ENCODE data around the gene ASB16. TPM values are rescaled to one million over a fixed set of nuclear protein-coding genes. Genes with fewer than 3 reads are reported as not detected.

ASB16 gene
- total and polyA plus RNA-seq, 9 of the 15 experiments (the other 6 are each of a cell fraction or from before 2014, with no cell fraction given), result 0.03 to 0.07 TPM; not detected in 7

DNA sequence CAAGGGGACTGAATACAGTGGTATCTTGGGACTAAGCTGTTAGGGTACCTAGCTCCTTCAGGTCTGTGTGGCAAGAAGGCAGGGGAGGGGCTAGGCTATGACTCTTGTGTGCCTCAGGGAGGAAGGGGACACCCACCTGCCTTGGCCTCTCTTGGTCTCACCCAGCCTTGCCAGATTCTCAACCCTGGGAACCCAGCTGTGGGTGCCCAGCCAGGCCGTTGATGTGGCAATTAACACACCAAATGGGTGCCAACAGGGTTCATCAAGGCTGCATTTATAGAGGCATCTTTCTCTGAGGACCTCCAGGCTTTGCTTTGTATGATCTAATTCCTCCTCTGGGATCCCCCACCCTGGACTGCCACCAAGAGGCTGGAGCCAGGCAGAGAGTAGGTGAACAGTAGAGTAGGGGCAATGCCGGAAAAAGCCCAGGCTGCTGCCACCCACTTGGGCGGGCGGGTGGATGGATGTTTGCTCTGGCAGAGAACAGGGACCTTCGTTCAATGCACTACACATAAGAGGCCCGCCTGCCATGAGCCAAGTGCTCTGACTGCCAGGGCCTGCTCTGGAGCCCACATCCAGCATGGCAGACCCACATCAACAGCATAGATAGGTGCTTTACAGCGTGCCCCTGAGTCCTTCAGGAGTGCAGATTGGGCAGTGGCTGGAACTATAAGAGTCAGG is 3.2 kb upstream of the ASB16 start:
- no peaks in the 10 kb centered on the region for H3K79me2 ChIP-seq (ENCODE audit: control insufficient read depth, insufficient read depth, low read length)
- ATAC-seq, result no peak
- no peaks in the 10 kb centered on the region for H3K9me3 ChIP-seq (replicated peaks; ENCODE audit: control insufficient read depth, insufficient read depth, low read depth, low read length)
- no TSS peak for BruUV-seq (replicated peaks)
- no peak overlapping the region for H3K27ac ChIP-seq (ENCODE audit: extremely low read depth, low read depth, low read length)
- WGBS (ENCODE audit: insufficient coverage, low coverage, missing lambda C conversion rate), result 75% methylated on average over 7 of the region's 7 CpGs
- intact Hi-C loops (cut with micrococcal nuclease), result loop anchor here (5.0 to 10.0 kb wide), 2 partner anchors 153 to 225 kb away; partner anchors contain the start of genes PPY and TMEM101
- CTCF ChIA-PET (ENCODE audit: low intra/inter-chr PET ratio), result interaction anchor here (0.5 kb wide), 1 partner anchor 26 kb away, joined by 4 read pairs; no protein-coding TSS in a partner anchor
- DNase-seq (ENCODE audit: extremely low read depth in 1 of 4, low spot score in 3 of 4), result no peak
- no peak overlapping the region for H3K4me2 ChIP-seq (ENCODE audit: insufficient read depth, low read length)
- no peaks in the 10 kb centered on the region for H3K27me3 ChIP-seq (ENCODE audit: control insufficient read depth in 2 of 2, insufficient read depth in 2 of 2, low read length in 2 of 2)
- in situ Hi-C loops (cut with MboI), result no loop called here
- H2AFZ ChIP-seq (ENCODE audit: low read depth, low read length), result no peak overlapping the region
- H3K4me3 ChIP-seq, result no peak overlapping the region
- H3K4me1 ChIP-seq (replicated peaks in 1 of 2; ENCODE audit: control insufficient read depth in 2 of 2, insufficient read depth in 2 of 2, low read length in 2 of 2), result peaks cover 13 to 26% of the 10 kb centered on the region in 2 experiments; a peak in 4 of 5 replicates
- no peaks in the 10 kb centered on the region for H4K20me1 ChIP-seq (replicated peaks; ENCODE audit: control insufficient read depth, insufficient read depth, low read length)
- peak overlapping the region in 1 of 2 experiments; percentile 67; a peak in 2 of 4 replicates for H3K9ac ChIP-seq (ENCODE audit: insufficient read depth in 1 of 2, low read depth in 2 of 2, low read length in 2 of 2)
- TF ChIP-seq ZC3H4 (CRISPR knock-in tag; IDR thresholded peaks at IDR 0.05; ENCODE audit: borderline replicate concordance), result no peak
- peak; percentile 35 for TF ChIP-seq POLR2G (IDR thresholded peaks at IDR 0.05; ENCODE audit: low read depth, low read length)
- no peak for FAIRE-seq
- POLR2A ChIA-PET, result interaction anchor here (0.6 to 3.0 kb wide), 9 partner anchors 9 to 286 kb away, joined by 3 to 14 read pairs (median 5); partner anchors contain the start of gene TMUB2
- peaks cover 4% of the 10 kb centered on the region; the same call in 1 of the 3 replicates for H3K36me3 ChIP-seq (ENCODE audit: control insufficient read depth, insufficient read depth, low read length)
- no peaks in the 10 kb centered on the region for H3K9me1 ChIP-seq (ENCODE audit: control insufficient read depth, insufficient read depth, low read length)

- Histone ChIP-seq H3K79me2 (ENCODE audit: control insufficient read depth, insufficient read depth, low read length) (no peaks in the 10 kb centered on the region), H4K20me1 (replicated peaks; ENCODE audit: control insufficient read depth, insufficient read depth, low read length) (no peaks in the 10 kb centered on the region), H3K36me3 (ENCODE audit: control insufficient read depth, insufficient read depth, low read length) (peaks cover 3% of the 10 kb centered on the region; the same call in 1 of the 3 replicates), H2AFZ (ENCODE audit: low read depth, low read length) (no peak overlapping the region), H3K4me2 (ENCODE audit: insufficient read depth, low read length) (no peak overlapping the region), H3K9me3 (replicated peaks; ENCODE audit: control insufficient read depth, insufficient read depth, low read depth, low read length) (no peaks in the 10 kb centered on the region), H3K9me1 (ENCODE audit: control insufficient read depth, insufficient read depth, low read length) (no peaks in the 10 kb centered on the region), H3K9ac (ENCODE audit: insufficient read depth in 1 of 2, low read depth in 2 of 2, low read length in 2 of 2) (peak overlapping the region in 1 of 2 experiments; percentile 53; a peak in 2 of 4 replicates), H3K4me3 (no peak overlapping the region), H3K27me3 (ENCODE audit: control insufficient read depth in 2 of 2, insufficient read depth in 2 of 2, low read length in 2 of 2) (no peaks in the 10 kb centered on the region), H3K4me1 (replicated peaks in 1 of 2; ENCODE audit: control insufficient read depth in 2 of 2, insufficient read depth in 2 of 2, low read length in 2 of 2) (peaks cover 13 to 26% of the 10 kb centered on the region in 2 experiments; a peak in 4 of 5 replicates), H3K27ac (ENCODE audit: extremely low read depth, low read depth, low read length) (no peak overlapping the region)
- FAIRE-seq (no peak), ATAC-seq (no peak), DNase-seq (ENCODE audit: extremely low read depth in 1 of 4, low spot score in 3 of 4) (no peak)
- TF ChIP-seq NCOA1 (IDR thresholded peaks at IDR 0.05; ENCODE audit: low read depth), result no peak
- TF ChIP-seq C11orf30 (IDR thresholded peaks at IDR 0.05; ENCODE audit: low read depth), result no peak
- no peak for TF ChIP-seq ZNF184 (CRISPR knock-in tag; IDR thresholded peaks at IDR 0.05)
- no peak for TF ChIP-seq RFX7 (CRISPR knock-in tag; IDR thresholded peaks at IDR 0.05)
- TF ChIP-seq NCOA2 (IDR thresholded peaks at IDR 0.05; ENCODE audit: partially characterized antibody in 2 of 2), result no peak
- TF ChIP-seq ARID2 (IDR thresholded peaks at IDR 0.05), result no peak
- TF ChIP-seq TOE1 (IDR thresholded peaks at IDR 0.05; ENCODE audit: borderline replicate concordance), result no peak
- TF ChIP-seq TOE1 (CRISPR knock-in tag; IDR thresholded peaks at IDR 0.05; ENCODE audit: borderline replicate concordance, low read depth), result no peak
- TF ChIP-seq TBP (optimal IDR thresholded peaks at IDR 0.05; ENCODE audit: low read depth, low read length), result no peak
- no peak for TF ChIP-seq HCFC1 (IDR thresholded peaks at IDR 0.05; ENCODE audit: low read depth, low read length)
- TF ChIP-seq HNRNPLL (IDR thresholded peaks at IDR 0.05; ENCODE audit: low read depth, low read length, poor library complexity, severe bottlenecking), result no peak
- intact Hi-C loops (cut with micrococcal nuclease), result no loop called here
- in situ Hi-C loops (cut with MboI), result no loop called here
- ChIA-PET POLR2A (interaction anchor here (1.1 kb wide), 1 partner anchor 18 kb away, joined by 3 read pairs; no protein-coding TSS in a partner anchor), CTCF (ENCODE audit: low intra/inter-chr PET ratio) (no interaction called here)
- WGBS (ENCODE audit: insufficient coverage, low coverage, missing lambda C conversion rate), result 41% methylated on average over 5 of the region's 5 CpGs
- no TSS peak for BruUV-seq (replicated peaks)
Measured at GRCh38 chr17:44170135-44170498, 387 bp upstream of the ASB16 start.
